22Rv1 (cell line): ENCODE measurements around the gene IL1RAPL2.
A peak's percentile ranks its signal among the peaks of the same experiment; 100 is the strongest.

ENCODE experiments used
- H3K27ac ChIP-seq: fragments of 450-650 bp; 2 replicates; pipeline ENCODE4 v1.5.1; 2017
- CTCF ChIP-seq: fragments of 450-650 bp; IDR thresholded peaks from 2 replicates; pipeline ENCODE4 v1.5.1; 2017; ENCODE audit warnings: mild to moderate bottlenecking
- ZFX ChIP-seq: fragments of 450-650 bp; IDR thresholded peaks from 2 replicates; pipeline ENCODE4 v1.6.1; 2017; ENCODE audit warnings: antibody characterized with exemption, borderline replicate concordance

IL1RAPL2 gene

DNA sequence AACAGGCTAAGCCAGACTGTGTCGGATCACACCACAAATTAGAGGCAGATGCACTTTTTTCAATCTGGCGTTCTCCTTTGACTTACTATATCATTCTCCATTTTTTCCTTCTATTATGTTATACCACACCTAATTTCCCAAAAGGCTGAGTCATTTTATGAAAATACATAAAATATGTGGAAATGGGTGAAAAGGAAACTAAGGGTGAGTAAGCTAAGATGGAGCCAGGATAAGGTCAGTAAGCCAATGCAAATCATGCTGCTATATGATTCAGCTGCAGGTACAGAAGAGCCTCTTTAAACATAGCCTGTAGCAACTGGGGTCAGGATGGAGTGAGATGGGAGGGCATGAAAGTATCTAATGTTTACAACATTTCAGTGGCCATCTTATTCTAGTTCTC is 748.5 kb downstream of the IL1RAPL2 start:
- TF ChIP-seq CTCF, result no peak
- TF ChIP-seq ZFX, result no peak

DNA sequence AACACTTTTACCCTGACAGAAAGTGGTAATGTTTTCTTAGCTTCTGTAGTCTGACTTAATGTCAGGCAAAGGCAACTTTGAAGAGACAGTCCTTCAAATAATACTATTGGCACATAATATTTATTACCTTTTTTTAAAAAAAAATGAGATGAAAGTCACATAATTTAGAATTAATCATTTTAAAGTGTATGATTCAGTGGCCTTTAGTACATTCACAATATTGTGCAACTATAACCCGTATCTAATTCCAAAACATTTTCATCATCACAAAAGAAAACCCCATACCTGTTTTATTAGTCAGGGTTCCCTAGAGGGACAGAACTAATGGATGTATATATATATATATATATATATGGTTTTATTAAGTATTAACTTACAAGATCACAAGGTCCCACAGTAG is 749.2 kb downstream of the IL1RAPL2 start:
- no peak for TF ChIP-seq ZFX
- TF ChIP-seq CTCF, result no peak

More for the DNA sequence above, 748.5 kb downstream of the IL1RAPL2 start:
- H3K27ac ChIP-seq, result no peak overlapping the region

GRCh38 chrX:105317117-105317516 is 751.1 kb downstream of the IL1RAPL2 start:
- no peak for TF ChIP-seq ZFX
- no peak for TF ChIP-seq CTCF
- no peak overlapping the region for H3K27ac ChIP-seq

More for the DNA sequence above, 749.2 kb downstream of the IL1RAPL2 start:
- H3K27ac ChIP-seq, result no peak overlapping the region

GRCh38 chrX:105323928-105324327 is 757.9 kb downstream of the IL1RAPL2 start:
- TF ChIP-seq CTCF, result no peak
- no peak for TF ChIP-seq ZFX
- peak overlapping the region; percentile 56 for H3K27ac ChIP-seq

GRCh38 chrX:105328773-105329172 is 762.8 kb downstream of the IL1RAPL2 start:
- TF ChIP-seq CTCF (no peak), ZFX (no peak)
- no peak overlapping the region for H3K27ac ChIP-seq

GRCh38 chrX:105331244-105331643 is 765.2 kb downstream of the IL1RAPL2 start:
- TF ChIP-seq ZFX (no peak), CTCF (no peak)
- H3K27ac ChIP-seq, result no peak overlapping the region

DNA sequence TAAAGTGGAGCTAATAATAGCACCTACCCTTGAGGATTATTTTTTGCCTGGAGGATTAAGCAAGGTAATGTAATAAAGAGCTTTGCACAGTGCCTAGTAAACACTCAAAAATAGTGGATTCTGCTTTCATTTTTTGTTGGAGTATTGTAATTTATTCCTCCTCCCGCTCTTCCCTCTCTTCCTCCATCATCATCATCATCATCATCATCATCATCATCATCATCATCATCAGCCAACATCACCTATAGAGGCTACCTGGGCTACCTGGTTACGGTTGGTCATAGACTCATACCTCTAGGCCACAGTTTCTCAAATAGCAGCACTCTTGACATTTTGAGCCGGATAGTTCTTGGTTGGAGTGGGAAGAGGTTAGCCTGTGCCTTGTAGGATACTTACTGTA is 781.4 kb downstream of the IL1RAPL2 start:
- no peak overlapping the region for H3K27ac ChIP-seq
- TF ChIP-seq ZFX (no peak), CTCF (no peak)
